ENCODE results near the gene ZSWIM5. TPM values are rescaled to one million over a fixed set of nuclear protein-coding genes. Genes with fewer than 3 reads are reported as not detected.
A peak's percentile ranks its signal among the peaks of the same experiment; 100 is the strongest.

The ZSWIM5 gene
- total and polyA plus RNA-seq, 2 experiments from 2014 or later: 2.0 to 4.0 TPM

DNA sequence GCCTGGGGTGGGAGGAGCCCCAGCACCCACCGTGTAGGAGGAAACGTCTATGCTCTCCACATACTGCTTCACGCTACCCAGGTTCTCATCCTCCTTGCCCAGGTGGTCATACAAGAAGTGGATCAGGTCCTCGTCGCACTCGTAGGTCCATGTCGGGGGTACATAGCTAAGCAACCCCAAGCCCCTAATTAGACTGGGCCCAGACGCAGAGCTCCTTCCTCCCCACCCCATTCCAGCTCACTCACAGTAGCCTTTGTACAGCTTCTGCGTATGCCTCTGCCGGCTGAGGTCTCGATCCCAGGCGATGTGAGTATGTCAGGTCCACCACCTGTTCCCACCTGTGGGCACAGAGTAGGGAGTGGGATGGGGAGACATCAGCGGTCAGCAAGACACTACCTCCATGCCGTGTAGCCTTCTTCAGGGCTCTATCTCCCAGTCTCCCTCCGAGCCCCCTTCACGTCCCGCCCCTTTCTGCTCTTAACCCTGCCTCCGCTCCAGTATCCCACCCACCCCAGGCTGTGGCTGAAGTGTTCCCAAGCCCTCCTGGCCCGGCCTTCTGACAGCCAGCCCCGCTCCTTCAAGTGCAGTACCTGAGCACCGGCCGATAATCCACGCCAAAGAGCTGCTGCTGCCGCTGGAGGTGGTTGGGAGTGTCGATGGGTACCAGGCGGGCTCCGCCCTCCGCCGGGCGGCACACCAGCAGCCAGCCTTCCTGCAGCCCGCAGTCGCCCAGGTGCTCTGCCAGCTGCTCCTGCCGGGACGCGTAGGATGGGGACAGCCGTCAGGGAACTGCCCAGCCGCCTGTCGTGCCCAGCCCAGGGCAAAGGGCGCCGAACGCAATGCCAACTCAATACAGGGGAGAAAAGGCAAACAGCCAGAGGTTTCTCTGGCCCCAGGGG lies 196.2 kb downstream of the ZSWIM5 start:
- H3K4me1 ChIP-seq (ENCODE audit: insufficient read depth): peaks cover 16% of the 10 kb centered on the region
- DNase-seq (ENCODE audit: low spot score): peak; percentile 43
- peak overlapping the region; percentile 97 for H3K4me2 ChIP-seq
- H3K4me3 ChIP-seq: peak overlapping the region; percentile 92
- H3K79me2 ChIP-seq: peaks cover 31% of the 10 kb centered on the region
- H3K36me3 ChIP-seq (replicated peaks; ENCODE audit: insufficient read depth, low read depth): no peaks in the 10 kb centered on the region
- TF ChIP-seq EZH2 (IDR thresholded peaks at IDR 0.05; ENCODE audit: borderline replicate concordance): no peak
- TF ChIP-seq EZH2phosphoT487 (IDR thresholded peaks at IDR 0.05; ENCODE audit: low read depth, severe bottlenecking, unreplicated experiment): no peak
- TF ChIP-seq, protein P1, sequence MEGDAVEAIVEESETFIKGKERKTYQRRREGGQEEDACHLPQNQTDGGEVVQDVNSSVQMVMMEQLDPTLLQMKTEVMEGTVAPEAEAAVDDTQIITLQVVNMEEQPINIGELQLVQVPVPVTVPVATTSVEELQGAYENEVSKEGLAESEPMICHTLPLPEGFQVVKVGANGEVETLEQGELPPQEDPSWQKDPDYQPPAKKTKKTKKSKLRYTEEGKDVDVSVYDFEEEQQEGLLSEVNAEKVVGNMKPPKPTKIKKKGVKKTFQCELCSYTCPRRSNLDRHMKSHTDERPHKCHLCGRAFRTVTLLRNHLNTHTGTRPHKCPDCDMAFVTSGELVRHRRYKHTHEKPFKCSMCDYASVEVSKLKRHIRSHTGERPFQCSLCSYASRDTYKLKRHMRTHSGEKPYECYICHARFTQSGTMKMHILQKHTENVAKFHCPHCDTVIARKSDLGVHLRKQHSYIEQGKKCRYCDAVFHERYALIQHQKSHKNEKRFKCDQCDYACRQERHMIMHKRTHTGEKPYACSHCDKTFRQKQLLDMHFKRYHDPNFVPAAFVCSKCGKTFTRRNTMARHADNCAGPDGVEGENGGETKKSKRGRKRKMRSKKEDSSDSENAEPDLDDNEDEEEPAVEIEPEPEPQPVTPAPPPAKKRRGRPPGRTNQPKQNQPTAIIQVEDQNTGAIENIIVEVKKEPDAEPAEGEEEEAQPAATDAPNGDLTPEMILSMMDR (IDR thresholded peaks at IDR 0.05; ENCODE audit: poor library complexity): no peak
- peak overlapping the region; percentile 46 for H3K27ac ChIP-seq
- H3K9me3 ChIP-seq (ENCODE audit: low read depth): no peaks in the 10 kb centered on the region
- H3K27me3 ChIP-seq: no peaks in the 10 kb centered on the region
- H3K9me2 ChIP-seq (replicated peaks; ENCODE audit: insufficient read depth): no peaks in the 10 kb centered on the region
- H4K20me1 ChIP-seq (ENCODE audit: insufficient read depth, poor library complexity, severe bottlenecking): peaks cover 3% of the 10 kb centered on the region
- H2AFZ ChIP-seq: peak overlapping the region; percentile 83
- WGBS (ENCODE audit: low lambda C conversion rate, missing lambda C conversion rate): 25% methylated on average over 40 of the region's 41 CpGs

DNA sequence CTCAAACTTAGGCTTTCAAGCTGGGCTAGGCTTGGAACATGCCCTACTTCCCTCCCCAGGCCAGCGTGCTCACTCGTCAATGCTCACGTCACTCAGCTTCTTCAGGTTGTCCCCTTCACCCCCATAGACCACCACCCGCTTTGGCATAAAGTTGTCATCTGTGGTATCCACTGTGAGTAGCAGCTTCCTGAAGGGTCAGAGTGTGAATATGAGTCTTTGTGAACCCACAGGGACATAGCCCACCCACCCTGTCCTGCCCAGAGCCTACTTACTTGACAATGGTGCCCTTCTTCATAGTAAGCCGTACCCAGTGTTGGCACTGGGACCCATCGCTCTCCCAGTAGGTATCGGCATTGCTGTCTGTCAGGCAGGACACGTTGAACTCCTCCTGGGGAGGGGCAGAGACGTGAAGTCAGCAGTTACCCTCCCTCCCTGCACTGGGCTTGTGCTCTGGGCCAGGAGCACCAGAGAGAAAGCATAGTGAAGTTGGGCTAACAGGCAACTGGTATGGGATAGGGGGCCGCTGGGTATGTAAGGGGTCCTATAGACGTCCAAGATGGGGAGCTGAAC lies 197.0 kb downstream of the ZSWIM5 start:
- no peaks in the 10 kb centered on the region for H3K27me3 ChIP-seq
- H3K79me2 ChIP-seq: peaks cover 31% of the 10 kb centered on the region
- H3K4me3 ChIP-seq: no peak overlapping the region
- H3K9me2 ChIP-seq (replicated peaks; ENCODE audit: insufficient read depth): no peaks in the 10 kb centered on the region
- H3K4me1 ChIP-seq (ENCODE audit: insufficient read depth): peaks cover 16% of the 10 kb centered on the region
- TF ChIP-seq, protein P1 (IDR thresholded peaks at IDR 0.05; ENCODE audit: poor library complexity): no peak
- TF ChIP-seq EZH2phosphoT487 (IDR thresholded peaks at IDR 0.05; ENCODE audit: low read depth, severe bottlenecking, unreplicated experiment) (no peak), EZH2 (IDR thresholded peaks at IDR 0.05; ENCODE audit: borderline replicate concordance) (no peak)
- H2AFZ ChIP-seq: no peak overlapping the region
- DNase-seq (ENCODE audit: low spot score): no peak
- no peaks in the 10 kb centered on the region for H3K9me3 ChIP-seq (ENCODE audit: low read depth)
- 97% methylated on average over 11 of the region's 11 CpGs for WGBS (ENCODE audit: low lambda C conversion rate, missing lambda C conversion rate)
- no peak overlapping the region for H3K27ac ChIP-seq
- peaks cover 3% of the 10 kb centered on the region for H4K20me1 ChIP-seq (ENCODE audit: insufficient read depth, poor library complexity, severe bottlenecking)
- no peaks in the 10 kb centered on the region for H3K36me3 ChIP-seq (replicated peaks; ENCODE audit: insufficient read depth, low read depth)
- peak overlapping the region; percentile 97 for H3K4me2 ChIP-seq

DNA sequence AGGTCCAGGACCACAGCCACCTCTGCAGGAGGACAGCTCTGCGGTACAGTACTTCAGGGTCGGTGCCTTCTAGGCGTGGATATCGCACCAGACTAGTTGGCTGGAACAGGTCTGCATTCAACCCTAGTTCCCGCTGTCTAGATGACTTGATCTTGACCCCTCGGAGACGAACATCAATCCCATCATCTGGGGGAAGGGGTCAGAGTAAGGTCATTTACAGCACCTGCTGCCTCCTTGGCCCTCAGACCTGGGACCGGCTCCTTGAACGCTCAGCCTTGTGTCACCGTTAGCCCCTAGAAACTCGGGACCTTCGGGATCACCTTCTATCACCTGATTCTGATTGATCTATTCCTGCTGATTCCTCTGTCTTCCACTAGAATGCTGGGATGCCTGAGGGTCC lies 197.9 kb downstream of the ZSWIM5 start:
- peaks cover 16% of the 10 kb centered on the region for H3K4me1 ChIP-seq (ENCODE audit: insufficient read depth)
- H2AFZ ChIP-seq: no peak overlapping the region
- WGBS (ENCODE audit: low lambda C conversion rate, missing lambda C conversion rate): 98% methylated on average over 12 of the region's 12 CpGs
- H3K27ac ChIP-seq: no peak overlapping the region
- no peak overlapping the region for H3K4me2 ChIP-seq
- H3K27me3 ChIP-seq: no peaks in the 10 kb centered on the region
- H3K36me3 ChIP-seq (replicated peaks; ENCODE audit: insufficient read depth, low read depth): no peaks in the 10 kb centered on the region
- no peak overlapping the region for H3K4me3 ChIP-seq
- no peaks in the 10 kb centered on the region for H3K9me3 ChIP-seq (ENCODE audit: low read depth)
- TF ChIP-seq EZH2phosphoT487 (IDR thresholded peaks at IDR 0.05; ENCODE audit: low read depth, severe bottlenecking, unreplicated experiment) (no peak), EZH2 (IDR thresholded peaks at IDR 0.05; ENCODE audit: borderline replicate concordance) (no peak)
- TF ChIP-seq, protein P1 (IDR thresholded peaks at IDR 0.05; ENCODE audit: poor library complexity): no peak
- peaks cover 25% of the 10 kb centered on the region for H3K79me2 ChIP-seq
- H4K20me1 ChIP-seq (ENCODE audit: insufficient read depth, poor library complexity, severe bottlenecking): peaks cover 3% of the 10 kb centered on the region
- DNase-seq (ENCODE audit: low spot score): no peak
- H3K9me2 ChIP-seq (replicated peaks; ENCODE audit: insufficient read depth): no peaks in the 10 kb centered on the region

All from hepatocyte (in vitro differentiated cells).